ENCODE results near the gene RAI1.

RAI1 gene

GRCh38 chr17:17831208-17832031, 150.2 kb downstream of the RAI1 start:
- no peak for DNase-seq (ENCODE audit: low spot score)

GRCh38 chr17:17832032-17832363, 150.7 kb downstream of the RAI1 start:
- DNase-seq (ENCODE audit: low spot score) = no peak

GRCh38 chr17:17833658-17834357, 152.6 kb downstream of the RAI1 start:
- no peak for DNase-seq (ENCODE audit: low spot score)

GRCh38 chr17:17834974-17835373, 153.7 kb downstream of the RAI1 start:
- DNase-seq (ENCODE audit: low spot score) = no peak

- DNase-seq (ENCODE audit: low spot score) = no peak
Measured at GRCh38 chr17:17835415-17836249, 154.4 kb downstream of the RAI1 start.

- peak; percentile 95 for DNase-seq (ENCODE audit: low spot score)
Measured at GRCh38 chr17:17836250-17836817, 155.1 kb downstream of the RAI1 start.

GRCh38 chr17:17836818-17837379, 155.6 kb downstream of the RAI1 start, which contains the start of gene SREBF1:
TSS of gene SREBF1 (minus strand) at chr17:17836986. CDS start at chr17:17836817, 169 bp downstream.
- DNase-seq (ENCODE audit: low spot score) = peak; percentile 87

GRCh38 chr17:17837380-17837821, 156.1 kb downstream of the RAI1 start:
- no peak for DNase-seq (ENCODE audit: low spot score)

- DNase-seq (ENCODE audit: low spot score) = no peak
Measured at GRCh38 chr17:17837966-17838962, 157.0 kb downstream of the RAI1 start.

GRCh38 chr17:17839791-17840707, 158.8 kb downstream of the RAI1 start:
- peak; percentile 95 for DNase-seq (ENCODE audit: low spot score)

- no peak for DNase-seq (ENCODE audit: low spot score)
Measured at GRCh38 chr17:17840751-17841591, 159.7 kb downstream of the RAI1 start.

- DNase-seq (ENCODE audit: low spot score) = no peak
Measured at GRCh38 chr17:17841601-17842025, 160.4 kb downstream of the RAI1 start.

GRCh38 chr17:17842111-17842876, 161.0 kb downstream of the RAI1 start:
- no peak for DNase-seq (ENCODE audit: low spot score)

GRCh38 chr17:17843096-17843495, 161.8 kb downstream of the RAI1 start:
- no peak for DNase-seq (ENCODE audit: low spot score)

- no peak for DNase-seq (ENCODE audit: low spot score)
Measured at GRCh38 chr17:17844079-17844478, 162.8 kb downstream of the RAI1 start.

GRCh38 chr17:17844500-17844899, 163.2 kb downstream of the RAI1 start:
- DNase-seq (ENCODE audit: low spot score) = no peak

GRCh38 chr17:17845046-17845775, 164.0 kb downstream of the RAI1 start:
- DNase-seq (ENCODE audit: low spot score) = no peak
